Left forelimb (tissue), 1 donor: ENCODE data around the gene EDC3.
"Not testable (repeated sequence)": the region's sequence is repeated elsewhere in the genome, so short reads cannot be mapped to it uniquely, and the experiment has no call there.

Experiments used
- DNase-seq: peaks from one replicate; pipeline ENCODE4 v3.0.0-alpha.2; 2018; ENCODE audit warnings: low spot score

Gene EDC3

GRCh38 chr15:74608786-74609185 lies 87.0 kb downstream of the EDC3 start:
- DNase-seq = no peak

GRCh38 chr15:74605795-74606150 lies 90.1 kb downstream of the EDC3 start:
- no peak for DNase-seq

GRCh38 chr15:74604983-74605794 lies 90.6 kb downstream of the EDC3 start:
- DNase-seq = no peak

GRCh38 chr15:74603789-74604705 lies 91.8 kb downstream of the EDC3 start:
- no peak for DNase-seq

GRCh38 chr15:74603026-74603788 lies 92.6 kb downstream of the EDC3 start:
- no peak for DNase-seq

- DNase-seq = no peak
Measured at GRCh38 chr15:74599156-74599555, 96.7 kb downstream of the EDC3 start.

GRCh38 chr15:74598126-74598842 lies 97.5 kb downstream of the EDC3 start:
- peak; percentile 97 for DNase-seq

GRCh38 chr15:74597146-74597705 lies 98.6 kb downstream of the EDC3 start:
- DNase-seq = not testable (repeated sequence)

GRCh38 chr15:74596736-74597135 lies 99.1 kb downstream of the EDC3 start:
- not testable (repeated sequence) for DNase-seq

- no peak for DNase-seq
Measured at GRCh38 chr15:74595271-74595670, 100.6 kb downstream of the EDC3 start.

- DNase-seq = no peak
Measured at GRCh38 chr15:74594455-74594854, 101.4 kb downstream of the EDC3 start.

GRCh38 chr15:74593122-74593521 lies 102.7 kb downstream of the EDC3 start:
- no peak for DNase-seq

GRCh38 chr15:74592222-74592621 lies 103.6 kb downstream of the EDC3 start:
- no peak for DNase-seq

GRCh38 chr15:74589826-74590225 lies 106.0 kb downstream of the EDC3 start:
- no peak for DNase-seq

- DNase-seq = no peak
Measured at GRCh38 chr15:74585857-74586256, 110.0 kb downstream of the EDC3 start.

GRCh38 chr15:74585191-74585590 lies 110.6 kb downstream of the EDC3 start:
- no peak for DNase-seq

- no peak for DNase-seq
Measured at GRCh38 chr15:74584779-74585178, 111.0 kb downstream of the EDC3 start.

- no peak for DNase-seq
Measured at GRCh38 chr15:74584204-74584603, 111.6 kb downstream of the EDC3 start.
